ENCODE data around the gene CELF5.
"Not testable (repeated sequence)": the region's sequence is repeated elsewhere in the genome, so short reads cannot be mapped to it uniquely, and the experiment has no call there.

CELF5 gene

DNA sequence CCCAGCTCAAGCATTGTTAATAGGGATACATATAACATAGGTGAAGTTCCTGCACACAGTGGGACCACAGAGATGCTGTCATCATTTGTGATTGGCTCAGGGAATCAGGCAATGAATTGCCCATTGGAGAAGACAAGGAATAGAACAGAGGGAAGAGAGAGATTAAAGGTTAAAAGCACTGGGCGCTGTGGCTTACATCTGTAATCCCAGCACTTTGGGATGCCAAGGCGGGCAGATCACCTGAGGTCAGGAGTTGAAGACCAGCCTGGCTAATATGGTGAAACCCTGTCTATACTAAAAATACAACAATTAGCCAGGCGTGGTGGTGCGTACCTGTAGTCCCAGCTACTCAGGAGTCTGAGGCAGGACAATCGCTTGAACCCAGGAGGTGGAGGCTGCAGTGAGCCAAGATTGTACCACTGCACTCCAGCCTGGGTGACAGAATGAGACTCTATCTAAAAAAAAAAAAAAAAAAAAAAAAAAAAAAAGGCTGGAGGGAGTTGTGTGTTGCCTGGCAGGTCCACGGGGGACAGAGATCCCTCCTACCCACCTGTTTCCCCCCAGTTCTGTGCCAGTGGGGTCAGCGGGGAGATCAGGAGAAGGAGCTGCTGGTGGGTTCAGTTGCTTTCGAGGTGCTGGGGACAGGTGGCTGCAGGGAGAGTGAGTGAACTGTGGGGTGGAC, 110.4 kb downstream of the CELF5 start:
- not testable (repeated sequence) for H3K27me3 ChIP-seq (replicated peaks; ENCODE audit: control insufficient read depth, insufficient read depth, low read length); DNase-seq (ENCODE audit: low read depth); H3K9me3 ChIP-seq (ENCODE audit: control insufficient read depth, low read length); H3K36me3 ChIP-seq (ENCODE audit: control insufficient read depth, insufficient read depth, low read length, severe bottlenecking)
- H3K4me1 ChIP-seq (ENCODE audit: control insufficient read depth, insufficient read depth, low read length), result peaks cover 42% of the 10 kb centered on the region
- H3K9ac ChIP-seq (ENCODE audit: low read length), result peak overlapping the region; percentile 82
- H3K4me3 ChIP-seq (ENCODE audit: low read length), result peak overlapping the region; percentile 60

DNA sequence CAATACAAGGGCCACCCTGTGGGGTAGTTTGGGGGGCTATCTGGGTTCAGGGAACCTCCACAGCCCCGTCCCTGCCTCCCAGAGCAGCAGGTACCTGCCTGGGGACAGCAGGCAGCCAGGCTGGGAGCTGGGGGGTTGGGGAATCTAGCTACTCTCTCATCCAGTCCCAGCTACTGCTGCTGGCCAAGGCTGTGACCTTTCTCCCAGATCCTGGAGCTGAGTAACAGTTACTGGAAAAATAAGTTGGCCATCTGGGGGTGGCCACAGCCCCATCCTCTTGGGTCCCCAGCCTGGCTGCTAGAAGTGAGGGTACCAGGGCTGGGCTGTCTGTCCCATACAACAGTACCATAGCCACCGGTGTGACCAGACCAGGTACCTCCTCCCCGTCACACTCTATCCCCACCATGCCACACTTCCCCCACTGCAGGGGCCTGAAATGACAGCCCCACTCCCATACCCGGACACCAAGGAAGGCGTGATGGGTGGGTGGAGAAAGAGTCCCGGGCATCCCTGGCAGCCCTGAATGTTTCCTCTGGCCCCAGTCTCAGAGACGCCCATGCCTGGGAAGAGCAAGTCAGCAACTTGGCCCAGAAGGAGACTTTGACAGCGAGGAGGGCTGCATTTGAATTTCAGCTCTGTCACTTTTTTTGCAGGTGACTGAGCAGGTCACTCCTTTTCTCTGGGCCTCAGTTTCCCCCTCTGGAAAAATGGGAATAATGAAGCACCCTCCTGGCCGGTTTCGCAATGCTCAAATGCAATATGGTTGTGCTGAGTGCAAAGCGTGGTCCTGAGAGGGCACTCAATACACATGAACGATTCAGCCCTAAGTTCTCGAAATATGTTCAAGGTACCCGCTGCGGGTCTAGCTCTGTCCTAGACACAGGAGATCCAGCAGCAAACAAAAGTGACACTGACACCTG, 111.2 kb downstream of the CELF5 start:
- no peaks in the 10 kb centered on the region for H3K9me3 ChIP-seq (ENCODE audit: control insufficient read depth, low read length)
- H3K36me3 ChIP-seq (ENCODE audit: control insufficient read depth, insufficient read depth, low read length, severe bottlenecking), result no peaks in the 10 kb centered on the region
- H3K4me1 ChIP-seq (ENCODE audit: control insufficient read depth, insufficient read depth, low read length), result peaks cover 42% of the 10 kb centered on the region
- DNase-seq (ENCODE audit: low read depth), result peak; percentile 43
- H3K27me3 ChIP-seq (replicated peaks; ENCODE audit: control insufficient read depth, insufficient read depth, low read length), result no peaks in the 10 kb centered on the region
- peak overlapping the region; percentile 82 for H3K9ac ChIP-seq (ENCODE audit: low read length)
- H3K4me3 ChIP-seq (ENCODE audit: low read length), result peak overlapping the region; percentile 60

DNA sequence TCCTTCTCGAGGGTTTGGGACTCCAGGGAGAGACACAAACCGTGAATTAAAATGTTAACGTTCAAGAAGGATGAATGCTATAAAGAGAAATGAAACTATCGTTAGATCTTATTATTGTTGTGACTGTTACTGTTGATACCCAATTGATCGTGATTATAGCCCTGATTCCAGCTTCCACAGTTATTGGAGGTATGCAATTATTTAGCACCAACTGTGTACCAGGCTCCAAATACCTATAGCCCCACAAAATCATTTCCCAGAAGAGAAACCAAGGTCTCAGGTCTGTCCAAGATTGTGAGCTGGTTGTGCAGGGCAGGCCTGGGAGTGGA, 111.9 kb downstream of the CELF5 start:
- no peaks in the 10 kb centered on the region for H3K27me3 ChIP-seq (replicated peaks; ENCODE audit: control insufficient read depth, insufficient read depth, low read length)
- peaks cover 42% of the 10 kb centered on the region for H3K4me1 ChIP-seq (ENCODE audit: control insufficient read depth, insufficient read depth, low read length)
- no peak for DNase-seq (ENCODE audit: low read depth)
- peak overlapping the region; percentile 60 for H3K4me3 ChIP-seq (ENCODE audit: low read length)
- no peaks in the 10 kb centered on the region for H3K9me3 ChIP-seq (ENCODE audit: control insufficient read depth, low read length)
- H3K36me3 ChIP-seq (ENCODE audit: control insufficient read depth, insufficient read depth, low read length, severe bottlenecking), result no peaks in the 10 kb centered on the region
- H3K9ac ChIP-seq (ENCODE audit: low read length), result peak overlapping the region; percentile 82

DNA sequence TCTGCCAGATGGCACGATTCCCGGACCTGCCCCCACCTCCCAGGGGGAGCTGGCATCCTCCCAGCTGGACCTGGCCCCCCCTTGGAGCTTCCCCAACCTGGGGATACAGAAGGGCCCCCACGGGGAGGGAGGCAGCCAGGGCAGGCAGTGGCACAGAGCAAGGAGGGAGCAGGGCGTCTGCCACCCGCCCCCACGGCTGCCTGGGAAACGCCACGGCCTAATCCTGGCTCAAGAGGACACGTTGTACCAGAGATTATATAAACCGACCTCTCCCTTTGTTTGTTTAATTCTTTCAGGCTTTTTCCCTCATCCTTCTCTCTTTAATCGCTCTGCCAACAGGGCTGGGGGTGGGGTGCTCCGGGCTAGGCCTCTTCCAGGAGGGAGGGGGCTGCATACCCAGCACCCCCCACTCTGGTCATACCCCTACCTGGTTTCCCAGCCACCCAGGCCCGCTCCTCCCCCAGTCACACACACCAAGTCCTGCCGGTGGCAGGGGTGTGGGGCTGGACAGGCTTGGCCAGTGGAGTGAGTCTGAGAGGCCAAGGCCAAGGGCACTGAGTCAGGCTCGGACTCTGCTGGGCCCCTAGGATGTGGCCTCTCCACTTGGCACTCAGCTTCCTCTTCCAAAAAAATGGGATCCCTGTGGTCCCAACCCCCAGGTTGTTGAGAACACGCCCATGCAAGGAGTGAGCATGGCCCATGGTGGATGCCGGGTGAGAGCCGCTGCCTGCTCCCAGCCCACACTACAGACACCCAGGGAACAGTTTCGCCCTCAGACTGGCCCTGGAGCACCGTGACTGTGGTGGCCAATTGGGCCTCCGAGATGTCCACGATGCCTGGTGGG, 112.4 kb downstream of the CELF5 start:
- H3K36me3 ChIP-seq (ENCODE audit: control insufficient read depth, insufficient read depth, low read length, severe bottlenecking), result no peaks in the 10 kb centered on the region
- DNase-seq (ENCODE audit: low read depth), result peak; percentile 85
- no peaks in the 10 kb centered on the region for H3K27me3 ChIP-seq (replicated peaks; ENCODE audit: control insufficient read depth, insufficient read depth, low read length)
- H3K4me3 ChIP-seq (ENCODE audit: low read length), result peak overlapping the region; percentile 60
- peaks cover 42% of the 10 kb centered on the region for H3K4me1 ChIP-seq (ENCODE audit: control insufficient read depth, insufficient read depth, low read length)
- H3K9me3 ChIP-seq (ENCODE audit: control insufficient read depth, low read length), result no peaks in the 10 kb centered on the region
- H3K9ac ChIP-seq (ENCODE audit: low read length), result peak overlapping the region; percentile 82

DNA sequence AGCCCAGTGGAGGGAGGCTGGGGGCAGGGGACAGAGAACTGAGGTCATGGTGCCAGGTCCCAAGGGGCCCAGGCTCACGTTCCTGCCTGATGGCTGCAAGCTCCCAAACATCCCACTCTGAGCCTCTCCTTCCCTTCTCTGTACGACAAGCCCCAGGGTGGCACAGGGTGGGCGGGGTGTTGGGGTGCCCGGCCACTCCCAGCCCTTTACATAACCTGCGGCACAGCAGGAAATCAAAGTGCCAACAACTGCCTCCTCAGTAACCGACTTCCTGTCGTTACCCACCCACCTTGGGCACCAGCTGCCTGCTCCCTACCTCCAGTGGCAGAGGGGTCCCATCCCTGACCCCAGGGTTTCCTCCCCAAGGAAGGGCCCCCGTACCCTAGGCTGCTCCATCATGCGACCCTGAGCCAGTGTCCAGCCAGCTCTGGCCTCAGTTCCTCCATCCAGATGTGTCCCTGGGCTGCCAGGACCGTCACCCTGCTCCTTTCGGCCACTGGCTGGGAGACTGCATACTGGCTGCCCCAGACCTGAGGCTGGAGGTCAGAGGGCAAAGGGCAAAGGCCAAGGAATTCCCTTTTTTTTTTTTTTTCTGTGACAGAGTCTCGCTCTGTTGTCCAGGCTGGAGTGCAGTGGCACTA, 114.2 kb downstream of the CELF5 start:
- Histone ChIP-seq H3K36me3 (ENCODE audit: control insufficient read depth, insufficient read depth, low read length, severe bottlenecking) (no peaks in the 10 kb centered on the region), H3K27me3 (replicated peaks; ENCODE audit: control insufficient read depth, insufficient read depth, low read length) (no peaks in the 10 kb centered on the region), H3K4me3 (ENCODE audit: low read length) (no peak overlapping the region), H3K4me1 (ENCODE audit: control insufficient read depth, insufficient read depth, low read length) (peaks cover 47% of the 10 kb centered on the region), H3K9me3 (ENCODE audit: control insufficient read depth, low read length) (no peaks in the 10 kb centered on the region), H3K9ac (ENCODE audit: low read length) (peak overlapping the region; percentile 54)
- no peak for DNase-seq (ENCODE audit: low read depth)

DNA sequence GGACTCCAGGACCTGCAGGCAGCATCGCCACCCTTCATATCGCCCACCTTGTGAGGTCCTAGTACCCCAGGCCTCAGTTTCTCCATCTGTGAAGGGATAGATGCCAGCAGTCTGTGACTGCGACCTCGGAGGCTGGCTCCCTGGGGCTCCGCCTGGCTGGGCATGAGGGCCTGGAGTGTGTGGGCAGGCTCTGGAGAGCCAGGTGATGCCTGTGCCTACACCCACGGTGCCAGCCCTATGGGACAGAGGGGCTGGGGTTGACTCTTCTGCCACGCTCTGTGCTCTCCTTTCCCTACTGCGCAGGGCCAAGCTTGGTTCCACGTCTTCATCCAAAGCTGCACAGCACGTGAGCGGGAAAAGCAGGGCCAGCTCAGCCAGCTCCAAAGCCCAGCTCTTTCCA, 115.9 kb downstream of the CELF5 start:
- Histone ChIP-seq H3K4me3 (ENCODE audit: low read length) (no peak overlapping the region), H3K27me3 (replicated peaks; ENCODE audit: control insufficient read depth, insufficient read depth, low read length) (no peaks in the 10 kb centered on the region), H3K4me1 (ENCODE audit: control insufficient read depth, insufficient read depth, low read length) (peaks cover 42% of the 10 kb centered on the region), H3K36me3 (ENCODE audit: control insufficient read depth, insufficient read depth, low read length, severe bottlenecking) (no peaks in the 10 kb centered on the region), H3K9ac (ENCODE audit: low read length) (no peak overlapping the region), H3K9me3 (ENCODE audit: control insufficient read depth, low read length) (no peaks in the 10 kb centered on the region)
- DNase-seq (ENCODE audit: low read depth), result no peak

DNA sequence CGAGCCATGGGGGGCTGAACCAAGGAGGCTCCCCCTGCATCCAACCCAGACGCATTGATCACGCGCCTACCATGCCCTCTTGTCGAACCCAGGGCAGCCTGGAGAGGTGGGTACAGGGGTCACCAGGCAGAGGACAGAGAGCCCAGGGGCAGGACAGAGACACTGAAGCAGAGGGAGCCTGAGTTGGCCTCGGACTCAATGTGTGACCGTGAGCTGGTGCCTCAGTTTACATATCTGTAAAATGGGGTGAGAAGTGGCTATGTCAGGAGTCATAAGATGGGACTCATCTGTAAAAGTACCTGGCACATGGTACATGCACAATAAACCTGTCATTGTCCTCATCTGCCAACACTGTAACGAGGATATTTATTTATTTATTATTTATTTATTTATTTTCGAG, 117.8 kb downstream of the CELF5 start:
- no peak for DNase-seq (ENCODE audit: low read depth)
- H3K4me3 ChIP-seq (ENCODE audit: low read length), result no peak overlapping the region
- H3K36me3 ChIP-seq (ENCODE audit: control insufficient read depth, insufficient read depth, low read length, severe bottlenecking), result no peaks in the 10 kb centered on the region
- no peaks in the 10 kb centered on the region for H3K9me3 ChIP-seq (ENCODE audit: control insufficient read depth, low read length)
- H3K27me3 ChIP-seq (replicated peaks; ENCODE audit: control insufficient read depth, insufficient read depth, low read length), result no peaks in the 10 kb centered on the region
- H3K4me1 ChIP-seq (ENCODE audit: control insufficient read depth, insufficient read depth, low read length), result peaks cover 41% of the 10 kb centered on the region
- peak overlapping the region; percentile 15 for H3K9ac ChIP-seq (ENCODE audit: low read length)

DNA sequence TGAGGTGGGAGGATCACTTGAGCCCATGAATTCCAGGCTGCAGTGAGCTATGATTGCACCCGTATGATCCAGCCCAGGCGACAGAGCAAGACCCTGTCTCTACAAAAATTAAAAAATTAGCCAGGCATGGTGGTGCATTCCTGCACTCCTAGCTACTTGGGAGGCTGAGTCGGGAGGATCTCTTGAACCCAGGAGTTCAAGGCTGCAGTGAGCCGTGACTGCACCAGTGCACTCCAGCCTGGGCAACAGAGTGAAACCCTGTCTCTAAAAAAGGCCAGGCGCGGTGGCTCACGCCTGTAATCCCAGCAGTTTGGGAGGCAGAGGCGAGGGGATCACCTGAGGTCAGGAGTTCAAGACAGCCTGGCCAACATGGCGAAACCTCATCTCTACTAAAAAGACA, 118.5 kb downstream of the CELF5 start:
- not testable (repeated sequence) for H3K27me3 ChIP-seq (replicated peaks; ENCODE audit: control insufficient read depth, insufficient read depth, low read length)

DNA sequence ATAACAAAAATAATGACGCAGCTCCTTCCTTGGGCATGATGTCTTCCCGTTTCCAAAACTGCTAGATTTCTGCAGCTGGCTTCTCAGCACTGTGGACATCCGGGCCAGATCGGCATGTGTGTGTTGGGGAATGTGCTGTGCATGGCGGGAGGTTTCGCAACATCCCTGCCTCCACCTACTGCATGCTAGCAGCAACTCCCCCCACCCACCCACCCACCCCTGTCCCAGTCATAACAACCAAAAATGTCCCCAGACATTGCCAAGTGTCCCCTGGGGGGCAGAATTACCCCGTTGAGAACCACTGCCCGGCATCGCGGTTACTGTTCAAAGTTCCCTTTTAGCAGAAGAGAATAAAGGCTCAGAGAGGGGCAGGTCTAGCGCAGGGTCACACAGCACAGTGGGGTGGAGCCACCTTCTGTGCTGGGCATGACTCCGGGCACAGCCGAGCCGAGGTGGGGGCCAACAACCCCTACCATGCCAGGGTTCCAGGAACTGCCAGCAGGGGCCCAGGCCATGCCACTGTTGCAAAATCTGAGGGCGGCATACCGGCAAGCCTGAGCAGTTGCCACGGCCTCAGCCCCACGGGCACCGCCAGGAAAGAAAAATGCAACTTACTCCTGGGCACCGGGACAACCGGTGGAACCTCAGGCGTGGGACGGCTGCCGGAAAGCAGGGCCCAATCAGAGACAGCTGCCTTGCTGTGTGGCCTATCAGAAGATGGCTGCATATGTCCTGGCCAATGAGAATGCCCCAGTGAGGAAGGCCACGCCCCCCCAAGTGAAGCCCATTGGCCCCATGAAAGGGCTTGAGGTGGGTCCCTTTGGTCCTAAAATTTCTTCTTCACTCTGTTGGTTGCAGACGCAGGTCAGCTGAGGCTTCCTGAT, 119.4 kb downstream of the CELF5 start:
- DNase-seq (ENCODE audit: low read depth), result peak; percentile 78
- Histone ChIP-seq H3K27me3 (replicated peaks; ENCODE audit: control insufficient read depth, insufficient read depth, low read length) (no peaks in the 10 kb centered on the region), H3K9me3 (ENCODE audit: control insufficient read depth, low read length) (no peaks in the 10 kb centered on the region), H3K36me3 (ENCODE audit: control insufficient read depth, insufficient read depth, low read length, severe bottlenecking) (no peaks in the 10 kb centered on the region), H3K9ac (ENCODE audit: low read length) (peak overlapping the region; percentile 85), H3K4me1 (ENCODE audit: control insufficient read depth, insufficient read depth, low read length) (peaks cover 27% of the 10 kb centered on the region), H3K4me3 (ENCODE audit: low read length) (peak overlapping the region; percentile 76)

More for the DNA sequence above, 118.5 kb downstream of the CELF5 start:
- peak overlapping the region; percentile 78 for H3K9ac ChIP-seq (ENCODE audit: low read length)
- H3K9me3 ChIP-seq (ENCODE audit: control insufficient read depth, low read length); DNase-seq (ENCODE audit: low read depth); H3K36me3 ChIP-seq (ENCODE audit: control insufficient read depth, insufficient read depth, low read length, severe bottlenecking): not testable (repeated sequence)
- H3K4me1 ChIP-seq (ENCODE audit: control insufficient read depth, insufficient read depth, low read length), result peaks cover 34% of the 10 kb centered on the region
- H3K4me3 ChIP-seq (ENCODE audit: low read length), result peak overlapping the region; percentile 35
